A549 (cell line): ENCODE measurements around the gene TIMM44. TPM values are rescaled to one million over a fixed set of nuclear protein-coding genes. Genes with fewer than 3 reads are reported as not detected.

Experiments
- ATAC-seq, 2 experiments: fragments of 200-7000 bp in 1 of 2; fragments of >200 bp in 1 of 2; cut with Nextera tagmentation in 1 of 2; cut with Tn5 transposase in 1 of 2; 3 replicates each; pipeline versions ENCODE4 v1.8.0 to v1.9.1; 2018 to 2020; ENCODE audit warnings: mild to moderate bottlenecking in 1 of 2, moderate library complexity in 1 of 2
- CTCF ChIA-PET: fragments of 300-600 bp; sonication (Branson Sonifier 250); formaldehyde crosslinking; extraction: SDS; loops from one replicate; lab custom pipeline; 2021; ENCODE audit warnings: antibody characterized with exemption, inconsistent platforms; lab: Yijun Ruan, JAX
- POLR2A ChIA-PET: fragments of 350-600 bp; formaldehyde crosslinking; extraction: SDS; loops from one replicate; lab custom pipeline; 2021; ENCODE audit warnings: antibody characterized with exemption, inconsistent platforms; lab: Yijun Ruan, JAX
- DNase-seq, 2 experiments: peaks; one replicate each; pipeline versions ENCODE4 v3.0.0 to v3.0.0-alpha.2; 2011 to 2016; ENCODE audit warnings: low read depth in 1 of 2, low spot score in 1 of 2
- FAIRE-seq: peaks from 2 replicates; lab custom pipeline; 2011; peaks lifted over from hg19 to GRCh38; lab: Jason Lieb, UNC
- H3K27ac ChIP-seq, 2 experiments: fragments of >200 bp; sonication (Bioruptor Twin); formaldehyde crosslinking; 3 replicates each; pipeline ENCODE4 v1.5.1; 2016 to 2017
- H3K4me1 ChIP-seq: fragments of >200 bp; sonication (Bioruptor Twin); formaldehyde crosslinking; 3 replicates; pipeline ENCODE4 v1.6.1; 2016
- H3K4me2 ChIP-seq: fragments of >200 bp; sonication (Bioruptor Twin); formaldehyde crosslinking; 3 replicates; pipeline ENCODE4 v1.6.1; 2016
- H3K4me3 ChIP-seq: fragments of >200 bp; sonication (Bioruptor Twin); formaldehyde crosslinking; 3 replicates; pipeline ENCODE4 v1.5.1; 2016
- H3K9me3 ChIP-seq: fragments of >200 bp; sonication (Bioruptor Twin); formaldehyde crosslinking; 3 replicates; pipeline ENCODE4 v1.6.1; 2016
- CBX2 ChIP-seq: fragments of 200-600 bp; sonication (generic); IDR thresholded peaks from 2 replicates; pipeline ENCODE4 v1.6.1; 2016; ENCODE audit warnings: low read depth, mild to moderate bottlenecking, borderline replicate concordance
- CEBPB ChIP-seq, 2 experiments: fragments of >200 bp in 1 of 2; sonication (Bioruptor Twin) in 1 of 2; formaldehyde crosslinking in 1 of 2; IDR thresholded peaks; 2 replicates each; pipeline ENCODE4 v1.6.1; 2012 to 2016
- CHD2 ChIP-seq: fragments of 150-350 bp; IDR thresholded peaks from 2 replicates; pipeline ENCODE4 v1.6.1; 2014; ENCODE audit warnings: low read length; ENCODE audit not compliant: partially characterized antibody
- CHD4 ChIP-seq: fragments of 200-600 bp; sonication (generic); IDR thresholded peaks from 2 replicates; pipeline ENCODE4 v1.6.1; 2016; ENCODE audit warnings: antibody characterized with exemption, mild to moderate bottlenecking, borderline replicate concordance
- EHF ChIP-seq: fragments of 250-450 bp; sonication (Bioruptor Pico); IDR thresholded peaks from 2 replicates; pipeline ENCODE4 v1.5.0; 2020; ENCODE audit warnings: mild to moderate bottlenecking
- EHMT2 ChIP-seq: fragments of 200-600 bp; sonication (generic); IDR thresholded peaks from 2 replicates; pipeline ENCODE4 v1.6.1; 2016; ENCODE audit warnings: antibody characterized with exemption, low read depth, mild to moderate bottlenecking, moderate library complexity
- ESRRA ChIP-seq: fragments of 150-350 bp; IDR thresholded peaks from 2 replicates; pipeline ENCODE4 v1.6.1; 2014; ENCODE audit warnings: mild to moderate bottlenecking, low read length, borderline replicate concordance
- FOSB ChIP-seq: fragments of 250-450 bp; sonication (Bioruptor Pico); IDR thresholded peaks from 2 replicates; pipeline ENCODE4 v1.5.0; 2020; ENCODE audit warnings: mild to moderate bottlenecking, moderate library complexity
- GATA3 ChIP-seq: IDR thresholded peaks from 2 replicates; pipeline ENCODE4 v1.6.1; 2012; ENCODE audit warnings: borderline replicate concordance
- HDAC2 ChIP-seq: fragments of 200-600 bp; sonication (generic); IDR thresholded peaks from 2 replicates; pipeline ENCODE4 v1.6.1; 2016
- HEYL ChIP-seq: fragments of 250-450 bp; sonication (Bioruptor Pico); IDR thresholded peaks from 2 replicates; pipeline ENCODE4 v1.8.0; 2021; ENCODE audit warnings: mild to moderate bottlenecking, moderate library complexity
- JUN ChIP-seq, 2 experiments: fragments of >200 bp; sonication (Bioruptor Twin); formaldehyde crosslinking; IDR thresholded peaks; 2 replicates in 1 of 2; 3 replicates in 1 of 2; pipeline ENCODE4 v1.6.1; 2016 to 2017
- NFE2L2 ChIP-seq: fragments of 150-350 bp; conservative IDR thresholded peaks from 2 replicates; pipeline ENCODE4 v1.6.1; 2014; ENCODE audit warnings: low read length
- NPAS2 ChIP-seq: fragments of 250-450 bp; sonication (Bioruptor Pico); IDR thresholded peaks from 2 replicates; pipeline ENCODE4 v1.8.0; 2022; ENCODE audit warnings: mild to moderate bottlenecking, moderate library complexity, borderline replicate concordance
- PHF8 ChIP-seq: fragments of 200-600 bp; sonication (generic); IDR thresholded peaks from 2 replicates; pipeline ENCODE4 v1.6.1; 2016; ENCODE audit warnings: low read depth, mild to moderate bottlenecking, antibody characterized with exemption, moderate library complexity, borderline replicate concordance
- POLR2A ChIP-seq: IDR thresholded peaks from 2 replicates; pipeline ENCODE4 v1.6.1; 2012; ENCODE audit warnings: mild to moderate bottlenecking, low read length
- POLR2AphosphoS2 ChIP-seq: conservative IDR thresholded peaks from 2 replicates; pipeline ENCODE4 v1.6.1; 2012; ENCODE audit warnings: low read length, improper control_type of control experiment, inconsistent platforms
- RAD21 ChIP-seq, 2 experiments: fragments of >200 bp in 1 of 2; sonication (Bioruptor Twin) in 1 of 2; formaldehyde crosslinking in 1 of 2; IDR thresholded peaks in 1 of 2; conservative IDR thresholded peaks in 1 of 2; 2 replicates in 1 of 2; 3 replicates in 1 of 2; pipeline ENCODE4 v1.6.1; 2012 to 2018; ENCODE audit warnings: inconsistent platforms in 1 of 2
- RCOR1 ChIP-seq: fragments of 150-350 bp; IDR thresholded peaks from 2 replicates; pipeline ENCODE4 v1.6.1; 2014; ENCODE audit warnings: antibody characterized with exemption, low read length, low read depth
- RFX5 ChIP-seq: fragments of 450-650 bp; IDR thresholded peaks from 2 replicates; pipeline ENCODE4 v1.7.1; 2014; ENCODE audit warnings: antibody characterized with exemption, mild to moderate bottlenecking, moderate library complexity
- SMC3 ChIP-seq: fragments of >200 bp; sonication (Bioruptor Twin); formaldehyde crosslinking; IDR thresholded peaks from 3 replicates; pipeline ENCODE4 v1.6.1; 2018; ENCODE audit warnings: inconsistent platforms
- TP53 ChIP-seq: fragments of 250-450 bp; sonication (Bioruptor Pico); IDR thresholded peaks from 2 replicates; pipeline ENCODE4 v1.5.0; 2021; ENCODE audit warnings: mild to moderate bottlenecking, moderate library complexity
- ZC3H11A ChIP-seq: fragments of 450-650 bp; IDR thresholded peaks from 2 replicates; pipeline ENCODE4 v1.6.1; 2014; ENCODE audit warnings: antibody characterized with exemption, mild to moderate bottlenecking
- WGBS: methylation state at CpG from one replicate; pipeline ENCODE4 v1.1.6; 2017; ENCODE audit errors: missing lambda C conversion rate; 5-methylcytosine and 5-hydroxymethylcytosine counted together
- polyA plus RNA-seq, 4 experiments: library from polyadenylated mRNA; depleted of rRNA in 3 of 4; stranded (reverse); fragments of >200 nt; fragmentation: RNase III in 1 of 4; extraction: RNeasy Plus Mini Kit Qiagen cat#74134 plus additional on column Dnase treatment in 1 of 4; gene quantifications; 2 replicates in 3 of 4; 3 replicates in 1 of 4; pipeline ENCODE4 v1.2.3, GENCODE V29; 2011 to 2017
- TF ChIP-seq, protein P1 (sequence below): IDR thresholded peaks from 2 replicates; pipeline ENCODE4 v1.6.1; 2012
- TF ChIP-seq, protein P2 (sequence below): fragments of >200 bp; sonication (Bioruptor Twin); formaldehyde crosslinking; IDR thresholded peaks from 3 replicates; pipeline ENCODE4 v1.6.1; 2016
- TF ChIP-seq, protein P3 (sequence below): IDR thresholded peaks from 2 replicates; pipeline ENCODE4 v1.6.1; 2012; ENCODE audit warnings: low read depth, borderline replicate concordance

The TIMM44 gene
- polyA plus RNA-seq, 2 of the 4 experiments (the other 2 are of a cell fraction), result 29.7 to 53.2 TPM

DNA sequence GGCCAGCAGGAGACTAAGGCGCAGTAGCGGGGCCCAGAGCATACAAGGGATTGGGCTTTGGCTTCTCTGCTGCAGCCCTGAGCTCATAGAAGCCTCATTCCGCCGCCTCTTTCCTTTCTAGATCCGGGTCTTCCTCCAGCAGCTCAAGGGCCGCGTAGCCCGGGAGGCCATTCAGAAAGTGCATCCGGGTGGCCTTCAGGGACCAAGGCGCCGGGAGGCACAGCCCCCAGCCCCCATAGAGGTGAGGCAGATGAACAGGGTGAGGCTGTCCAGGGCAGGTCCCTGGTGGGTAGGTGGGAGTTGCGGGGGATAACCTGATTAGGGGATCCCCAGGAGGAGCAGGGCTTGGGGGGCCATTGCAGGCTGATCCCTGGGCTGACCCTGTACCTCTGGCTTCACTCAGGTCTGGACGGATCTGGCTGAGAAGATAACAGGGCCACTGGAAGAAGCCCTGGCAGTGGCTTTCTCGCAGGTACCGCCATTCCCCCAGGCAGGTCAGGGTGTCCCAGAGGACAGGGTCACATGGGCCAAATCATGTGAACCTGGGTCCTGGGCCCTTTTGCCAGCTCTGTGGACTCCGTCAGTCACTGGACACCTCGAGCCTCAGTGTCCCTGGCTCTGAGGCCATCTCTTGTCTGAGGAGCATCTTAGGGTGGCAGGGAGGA, 22.0 kb downstream of the TIMM44 start (continued):
- TF ChIP-seq, protein P1, sequence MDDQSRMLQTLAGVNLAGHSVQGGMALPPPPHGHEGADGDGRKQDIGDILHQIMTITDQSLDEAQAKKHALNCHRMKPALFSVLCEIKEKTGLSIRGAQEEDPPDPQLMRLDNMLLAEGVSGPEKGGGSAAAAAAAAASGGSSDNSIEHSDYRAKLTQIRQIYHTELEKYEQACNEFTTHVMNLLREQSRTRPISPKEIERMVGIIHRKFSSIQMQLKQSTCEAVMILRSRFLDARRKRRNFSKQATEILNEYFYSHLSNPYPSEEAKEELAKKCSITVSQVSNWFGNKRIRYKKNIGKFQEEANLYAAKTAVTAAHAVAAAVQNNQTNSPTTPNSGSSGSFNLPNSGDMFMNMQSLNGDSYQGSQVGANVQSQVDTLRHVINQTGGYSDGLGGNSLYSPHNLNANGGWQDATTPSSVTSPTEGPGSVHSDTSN, result no peak
- TF ChIP-seq NFE2L2 (no peak), HDAC2 (no peak)

DNA sequence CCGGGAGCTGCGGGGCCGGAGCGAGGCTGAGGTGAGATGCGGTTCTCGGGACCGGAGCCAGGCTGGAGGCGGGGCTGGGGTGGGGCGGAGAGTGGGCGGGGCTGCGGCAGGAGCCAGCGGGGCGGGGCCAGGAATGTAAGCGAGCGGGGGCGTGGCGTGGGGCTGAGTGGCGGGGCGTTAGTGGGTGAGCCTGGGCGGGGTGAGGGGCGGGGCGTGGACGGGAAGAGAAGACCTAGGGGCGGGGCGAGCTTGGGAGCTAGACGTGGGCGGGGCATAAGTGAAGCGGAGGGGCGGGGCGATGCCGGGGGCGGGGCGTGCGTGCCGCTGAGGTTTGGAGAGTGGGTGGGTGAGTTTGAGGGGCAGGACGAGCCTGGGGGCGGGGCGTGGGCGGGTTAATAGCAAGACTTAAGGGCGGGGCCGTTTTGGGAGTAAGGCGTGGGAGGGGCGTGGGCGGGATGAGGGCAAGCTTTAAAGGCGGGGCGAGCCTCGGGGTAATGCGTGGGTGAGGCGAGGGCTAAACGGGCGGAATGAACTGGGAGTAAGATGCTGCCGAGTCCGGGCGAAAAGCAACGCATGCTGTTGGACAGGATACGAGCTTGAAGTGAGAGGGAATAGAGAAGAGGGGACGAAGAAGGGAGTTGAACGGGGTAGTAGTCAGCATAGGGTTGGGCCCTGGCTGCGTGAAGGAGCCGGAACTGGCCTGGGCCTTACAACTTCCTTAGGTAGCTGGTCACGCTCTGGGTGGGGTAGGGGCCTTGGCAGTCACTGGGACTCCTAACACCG, 22.8 kb downstream of the TIMM44 start:
- ATAC-seq, result peak; percentile 4 to 48
- no peaks in the 10 kb centered on the region for H3K9me3 ChIP-seq
- peak in 1 of 2 experiments; percentile 4; a peak in 1 of 5 replicates for TF ChIP-seq JUN (IDR thresholded peaks at IDR 0.05)
- TF ChIP-seq RCOR1, result no peak
- peak; percentile 41 to 96 for DNase-seq
- H3K4me3 ChIP-seq, result peak overlapping the region; percentile 72
- 9% methylated on average over 16 of the region's 62 CpGs for WGBS
- FAIRE-seq, result no peak
- H3K27ac ChIP-seq, result peak overlapping the region; percentile 95 to 96
- ChIA-PET POLR2A (interaction anchor here (1.1 to 2.0 kb wide), 6 partner anchors 12 to 52 kb away, joined by 3 to 17 read pairs (median 8); partner anchors contain the start of genes MAP2K7 and TIMM44), CTCF (interaction anchor here (1.3 to 2.7 kb wide), 5 partner anchors 9 to 68 kb away, joined by 4 to 10 read pairs (median 7); partner anchors contain the start of gene TIMM44)
- H3K4me1 ChIP-seq, result peaks cover 19% of the 10 kb centered on the region
- H3K4me2 ChIP-seq, result peak overlapping the region; percentile 99

DNA sequence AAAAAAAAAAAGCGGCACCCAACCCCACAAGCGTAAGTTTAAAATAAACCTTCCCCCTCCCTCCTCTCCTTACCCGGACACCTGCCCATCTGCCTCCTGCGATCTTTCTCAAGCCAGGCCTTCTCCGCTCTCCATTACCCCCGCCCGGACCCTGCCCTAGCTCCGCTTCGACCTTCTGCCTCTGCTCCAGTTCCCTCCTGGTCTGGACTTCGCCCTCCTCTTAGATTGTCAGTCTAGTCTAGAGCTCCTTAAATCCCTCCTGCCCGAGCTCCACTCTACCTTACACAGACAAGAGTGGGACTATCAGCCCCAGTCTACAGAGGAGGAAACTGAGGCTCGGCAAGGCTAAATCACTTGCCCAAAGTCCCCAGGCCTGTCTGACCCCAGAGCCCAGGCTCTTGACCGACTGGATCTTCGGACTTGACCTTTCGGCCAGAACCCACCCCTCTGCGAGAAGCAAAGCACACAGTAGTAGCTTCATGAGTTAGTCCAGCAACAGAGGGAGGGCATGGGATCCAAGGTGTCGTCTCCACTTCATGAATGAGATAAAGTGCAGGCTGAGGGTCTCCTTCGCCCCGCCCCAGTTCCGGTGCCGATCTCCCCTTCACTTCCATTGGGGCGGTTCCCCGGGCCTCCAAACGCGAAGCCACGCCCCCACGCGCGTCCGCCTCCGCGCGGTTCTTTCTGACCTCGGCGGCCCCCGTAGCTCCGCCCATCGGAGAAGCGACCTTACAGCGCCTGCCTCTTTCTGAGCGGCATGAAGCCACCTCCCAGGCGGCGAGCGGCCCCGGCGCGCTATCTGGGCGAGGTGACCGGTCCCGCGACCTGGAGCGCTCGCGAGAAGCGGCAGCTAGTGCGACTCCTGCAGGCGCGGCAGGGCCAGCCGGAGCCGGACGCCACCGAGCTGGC, 23.6 kb downstream of the TIMM44 start, which contains the start of gene SNAPC2:
SNAPC2 (plus strand) TSS at position 729 of the 909 bp plus-strand sequence; CDS start at position 758, 29 bp downstream.
- peak; percentile 27 to 71 for ATAC-seq
- CTCF ChIA-PET, result interaction anchor here (1.3 to 2.7 kb wide), 5 partner anchors 10 to 67 kb away, joined by 4 to 10 read pairs (median 7); partner anchors contain the start of gene TIMM44
- Histone ChIP-seq H3K27ac (peak within 1 kb of the TSS; percentile 95 to 96), H3K4me3 (peak within 1 kb of the TSS; percentile 72), H3K4me2 (peak within 1 kb of the TSS; percentile 99), H3K9me3 (no peaks in the 10 kb centered on the region), H3K4me1 (peaks cover 19% of the 10 kb centered on the region)
- no peak for FAIRE-seq
- 35% methylated on average over 18 of the region's 62 CpGs for WGBS
- POLR2A ChIA-PET, result interaction anchor here (0.6 to 2.0 kb wide), 8 partner anchors 12 to 347 kb away, joined by 3 to 17 read pairs (median 3); partner anchors contain the start of genes MAP2K7 and TIMM44
- peak; percentile 60 to 94 for DNase-seq
- no peak for TF ChIP-seq HEYL (CRISPR knock-in tag)
- TF ChIP-seq, protein P2, sequence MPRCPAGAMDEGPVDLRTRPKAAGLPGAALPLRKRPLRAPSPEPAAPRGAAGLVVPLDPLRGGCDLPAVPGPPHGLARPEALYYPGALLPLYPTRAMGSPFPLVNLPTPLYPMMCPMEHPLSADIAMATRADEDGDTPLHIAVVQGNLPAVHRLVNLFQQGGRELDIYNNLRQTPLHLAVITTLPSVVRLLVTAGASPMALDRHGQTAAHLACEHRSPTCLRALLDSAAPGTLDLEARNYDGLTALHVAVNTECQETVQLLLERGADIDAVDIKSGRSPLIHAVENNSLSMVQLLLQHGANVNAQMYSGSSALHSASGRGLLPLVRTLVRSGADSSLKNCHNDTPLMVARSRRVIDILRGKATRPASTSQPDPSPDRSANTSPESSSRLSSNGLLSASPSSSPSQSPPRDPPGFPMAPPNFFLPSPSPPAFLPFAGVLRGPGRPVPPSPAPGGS, result peak; percentile 69; the same call in 1 of the 3 replicates
- TF ChIP-seq CBX2, result no peak
- no peak for TF ChIP-seq POLR2AphosphoS2
- no peak for TF ChIP-seq RFX5
- no peak for TF ChIP-seq SMC3
- TF ChIP-seq JUN (IDR thresholded peaks at IDR 0.05), result peak; percentile 66 to 75; a peak in 3 of 5 replicates
- TF ChIP-seq CHD4, result no peak
- no peak for TF ChIP-seq GATA3
- no peak for TF ChIP-seq RAD21 (conservative IDR thresholded peaks at IDR 0.05 in 1 of 2, IDR thresholded peaks at IDR 0.05 in 1 of 2)
- TF ChIP-seq CEBPB (IDR thresholded peaks at IDR 0.05), result no peak
- TF ChIP-seq, protein P1, result no peak
- TF ChIP-seq ZC3H11A, result no peak
- TF ChIP-seq, protein P3, sequence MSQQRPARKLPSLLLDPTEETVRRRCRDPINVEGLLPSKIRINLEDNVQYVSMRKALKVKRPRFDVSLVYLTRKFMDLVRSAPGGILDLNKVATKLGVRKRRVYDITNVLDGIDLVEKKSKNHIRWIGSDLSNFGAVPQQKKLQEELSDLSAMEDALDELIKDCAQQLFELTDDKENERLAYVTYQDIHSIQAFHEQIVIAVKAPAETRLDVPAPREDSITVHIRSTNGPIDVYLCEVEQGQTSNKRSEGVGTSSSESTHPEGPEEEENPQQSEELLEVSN, result peak; percentile 45; the same call in 1 of the 2 replicates
- TF ChIP-seq PHF8, result 0 out of 2 replicates have a peak, but pooled peaks have one; percentile 20
- TF ChIP-seq EHF, result no peak
- no peak for TF ChIP-seq ESRRA
- TF ChIP-seq POLR2A, result peak; percentile 51
- TF ChIP-seq NPAS2 (CRISPR knock-in tag), result no peak
- TF ChIP-seq CHD2, result peak; percentile 65
- no peak for TF ChIP-seq EHMT2
- TF ChIP-seq FOSB (CRISPR knock-in tag), result no peak
- TF ChIP-seq TP53 (CRISPR knock-in tag), result no peak
